Bone marrow (tissue), 2 donors: ENCODE results near the gene PEAK3.

Experiments used
- DNase-seq, 2 donors: peaks; one replicate each; lab custom pipeline; 2025; lab: John Stamatoyannopoulos, UW

The PEAK3 gene

DNA sequence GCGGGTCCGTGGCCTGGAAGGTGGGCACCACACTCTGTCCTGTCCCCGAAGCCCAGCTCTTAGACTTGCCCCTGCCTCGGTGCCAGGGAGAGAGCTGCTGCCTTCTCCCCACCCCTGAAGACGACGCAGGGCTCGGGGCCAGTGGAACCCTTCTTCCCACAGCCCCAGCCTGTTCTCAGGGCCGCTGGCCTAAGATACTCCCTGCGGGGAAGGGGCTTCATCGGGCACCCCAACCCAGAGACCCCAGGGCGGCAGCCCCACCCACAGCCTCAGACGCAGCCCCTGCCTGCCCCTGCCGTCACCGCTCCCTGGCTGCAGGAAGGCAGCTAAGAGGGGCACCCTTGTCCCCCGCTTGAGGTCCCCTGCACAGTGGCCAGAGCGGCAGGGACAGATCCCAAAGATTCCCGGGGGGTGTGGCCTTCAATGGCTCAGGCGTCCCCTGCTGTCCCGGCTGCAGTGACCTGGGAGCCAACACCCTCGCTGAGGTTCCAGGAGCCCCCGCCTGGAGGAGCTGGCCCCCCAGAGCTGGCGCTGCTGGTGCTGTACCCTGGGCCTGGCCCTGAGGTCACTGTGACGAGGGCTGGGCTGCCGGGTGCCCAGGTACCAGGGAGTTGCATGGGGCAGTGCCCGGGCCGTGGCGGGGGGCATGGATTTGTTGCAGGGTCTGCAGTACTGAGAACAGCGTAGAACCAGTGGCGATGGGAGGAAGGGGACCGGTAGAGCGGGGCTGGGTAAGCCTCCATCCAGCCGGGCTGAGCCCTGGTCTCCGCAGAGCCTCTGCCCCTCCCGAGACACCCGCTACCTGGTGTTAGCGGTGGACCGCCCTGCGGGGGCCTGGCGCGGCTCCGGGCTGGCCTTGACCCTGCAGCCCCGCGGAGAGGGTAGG, 31.9 kb downstream of the PEAK3 start:
- no peak for DNase-seq

- no peak for DNase-seq
Observed at GRCh38 chr19:2249010-2249866, 32.7 kb downstream of the PEAK3 start, which contains the start of gene AMH. TSS of gene AMH (plus strand) at chr19:2249323. CDS start at chr19:2249333, 10 bp downstream.

DNA sequence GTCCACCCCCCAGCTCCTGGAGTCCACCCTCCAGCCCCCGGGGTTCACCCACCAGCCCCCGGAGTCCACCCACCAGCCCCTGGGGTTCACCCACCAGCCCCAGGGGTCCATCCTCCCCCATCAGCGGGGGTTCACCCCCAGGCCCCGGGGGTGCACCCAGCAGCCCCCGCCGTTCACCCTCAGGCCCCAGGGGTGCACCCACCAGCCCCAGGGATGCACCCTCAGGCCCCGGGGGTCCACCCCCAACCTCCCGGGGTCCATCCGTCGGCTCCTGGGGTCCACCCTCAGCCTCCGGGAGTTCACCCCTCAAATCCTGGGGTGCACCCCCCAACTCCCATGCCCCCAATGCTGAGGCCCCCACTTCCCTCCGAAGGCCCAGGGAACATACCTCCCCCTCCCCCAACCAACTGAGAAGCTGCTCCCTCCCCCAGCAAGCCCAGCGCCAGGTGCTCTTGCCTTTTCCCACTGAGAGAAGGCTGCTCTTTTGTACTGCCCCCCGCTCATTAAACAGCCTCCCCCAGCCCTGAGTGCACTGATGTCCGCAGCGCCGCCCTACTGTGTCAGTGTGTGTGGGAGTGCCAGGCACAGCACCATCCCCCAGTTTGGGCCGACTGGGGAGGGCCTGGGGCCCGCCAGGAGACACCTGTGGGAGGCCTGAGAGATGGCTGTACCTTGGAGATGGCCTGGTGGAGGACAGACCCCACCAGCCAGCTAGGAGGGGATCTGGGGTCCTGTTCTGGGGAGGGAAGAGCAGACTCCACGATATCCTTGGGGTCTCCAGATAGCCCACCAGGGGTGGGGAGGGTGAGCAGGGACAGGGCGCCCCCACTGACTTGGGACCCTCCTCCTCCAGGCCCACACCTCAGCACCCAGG, 33.6 kb downstream of the PEAK3 start:
- DNase-seq: no peak

DNA sequence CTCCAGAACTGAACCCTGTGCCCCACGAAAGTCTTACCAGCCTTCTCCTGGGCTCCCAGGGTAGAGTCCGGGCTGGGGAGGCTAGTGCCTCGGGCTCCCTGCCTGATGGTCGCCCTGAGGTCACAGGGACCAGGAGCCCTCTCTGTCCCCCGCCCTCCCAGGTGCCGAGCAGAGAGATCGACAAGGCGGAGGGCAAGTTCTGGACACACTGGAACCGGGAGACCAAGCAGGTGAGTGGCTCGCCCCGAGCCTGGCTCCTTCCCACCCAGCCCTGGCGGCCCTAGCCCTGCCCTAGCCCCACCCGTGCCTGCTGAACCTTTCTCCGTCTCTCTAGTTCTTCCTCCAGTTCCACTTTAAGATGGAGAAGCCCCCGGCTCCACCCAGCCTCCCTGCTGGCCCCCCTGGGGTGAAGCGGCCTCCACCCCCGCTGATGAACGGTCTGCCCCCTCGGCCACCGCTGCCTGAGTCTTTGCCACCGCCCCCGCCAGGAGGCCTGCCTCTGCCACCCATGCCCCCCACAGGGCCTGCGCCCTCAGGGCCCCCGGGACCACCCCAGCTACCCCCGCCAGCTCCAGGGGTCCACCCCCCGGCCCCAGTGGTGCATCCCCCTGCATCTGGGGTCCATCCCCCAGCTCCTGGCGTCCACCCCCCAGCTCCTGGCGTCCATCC, 34.4 kb downstream of the PEAK3 start:
- DNase-seq: no peak

DNA sequence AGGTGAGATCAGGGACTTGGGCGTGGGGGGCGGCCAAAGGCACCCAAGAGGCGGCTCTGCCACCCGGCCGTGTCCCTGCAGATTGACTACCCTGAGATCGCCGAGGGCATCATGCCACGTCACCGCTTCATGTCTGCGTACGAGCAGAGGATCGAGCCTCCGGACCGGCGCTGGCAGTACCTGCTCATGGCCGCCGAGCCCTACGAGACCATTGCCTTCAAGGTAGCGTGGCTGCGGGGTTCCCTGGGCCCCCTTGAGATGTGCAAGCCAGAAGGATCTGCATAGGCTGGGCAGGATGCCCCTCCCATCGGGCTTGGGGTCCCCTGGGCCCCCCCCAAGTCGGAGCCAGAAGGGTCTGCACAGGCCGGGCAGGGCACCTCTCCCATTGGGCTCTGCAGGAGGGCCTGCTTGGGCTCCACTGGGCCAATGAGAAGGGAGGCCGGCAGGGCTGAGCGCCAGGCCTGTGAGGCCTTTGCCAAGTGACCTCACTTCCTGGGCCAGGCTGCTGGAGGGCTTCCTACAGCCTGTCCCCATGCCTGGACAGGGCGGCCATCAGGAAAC, 35.1 kb downstream of the PEAK3 start:
- no peak for DNase-seq

- no peak for DNase-seq
Observed at GRCh38 chr19:2246014-2246620, 35.9 kb downstream of the PEAK3 start.

GRCh38 chr19:2245273-2245672, 36.7 kb downstream of the PEAK3 start:
- no peak for DNase-seq

GRCh38 chr19:2244486-2244885, 37.5 kb downstream of the PEAK3 start:
- DNase-seq: no peak

- no peak for DNase-seq
Observed at GRCh38 chr19:2244125-2244411, 37.9 kb downstream of the PEAK3 start.

- no peak for DNase-seq
Observed at GRCh38 chr19:2243274-2244124, 38.5 kb downstream of the PEAK3 start.

DNA sequence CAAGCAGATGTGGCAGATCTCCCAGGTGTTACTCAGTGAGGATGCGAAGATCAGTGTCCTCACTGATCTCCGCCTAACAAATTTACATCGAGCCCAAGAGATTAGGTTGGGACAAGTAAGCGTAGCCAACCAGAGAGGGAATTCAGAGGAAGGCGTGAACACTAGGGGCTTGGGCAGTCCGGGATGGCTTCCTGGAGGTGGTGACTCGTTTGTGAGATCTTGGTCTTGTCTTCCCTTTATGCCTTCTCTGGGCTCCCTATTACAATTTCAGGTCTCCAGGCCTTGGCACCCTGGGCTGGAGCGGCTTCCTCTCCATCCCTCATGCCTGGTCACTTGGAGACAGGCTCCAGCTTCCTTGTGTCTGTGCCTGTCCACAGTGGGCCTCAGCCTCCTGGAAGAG, 39.2 kb downstream of the PEAK3 start:
- DNase-seq: no peak

GRCh38 chr19:2242092-2242537, 39.9 kb downstream of the PEAK3 start:
- no peak for DNase-seq

- no peak for DNase-seq
Observed at GRCh38 chr19:2240881-2241760, 40.9 kb downstream of the PEAK3 start.

DNA sequence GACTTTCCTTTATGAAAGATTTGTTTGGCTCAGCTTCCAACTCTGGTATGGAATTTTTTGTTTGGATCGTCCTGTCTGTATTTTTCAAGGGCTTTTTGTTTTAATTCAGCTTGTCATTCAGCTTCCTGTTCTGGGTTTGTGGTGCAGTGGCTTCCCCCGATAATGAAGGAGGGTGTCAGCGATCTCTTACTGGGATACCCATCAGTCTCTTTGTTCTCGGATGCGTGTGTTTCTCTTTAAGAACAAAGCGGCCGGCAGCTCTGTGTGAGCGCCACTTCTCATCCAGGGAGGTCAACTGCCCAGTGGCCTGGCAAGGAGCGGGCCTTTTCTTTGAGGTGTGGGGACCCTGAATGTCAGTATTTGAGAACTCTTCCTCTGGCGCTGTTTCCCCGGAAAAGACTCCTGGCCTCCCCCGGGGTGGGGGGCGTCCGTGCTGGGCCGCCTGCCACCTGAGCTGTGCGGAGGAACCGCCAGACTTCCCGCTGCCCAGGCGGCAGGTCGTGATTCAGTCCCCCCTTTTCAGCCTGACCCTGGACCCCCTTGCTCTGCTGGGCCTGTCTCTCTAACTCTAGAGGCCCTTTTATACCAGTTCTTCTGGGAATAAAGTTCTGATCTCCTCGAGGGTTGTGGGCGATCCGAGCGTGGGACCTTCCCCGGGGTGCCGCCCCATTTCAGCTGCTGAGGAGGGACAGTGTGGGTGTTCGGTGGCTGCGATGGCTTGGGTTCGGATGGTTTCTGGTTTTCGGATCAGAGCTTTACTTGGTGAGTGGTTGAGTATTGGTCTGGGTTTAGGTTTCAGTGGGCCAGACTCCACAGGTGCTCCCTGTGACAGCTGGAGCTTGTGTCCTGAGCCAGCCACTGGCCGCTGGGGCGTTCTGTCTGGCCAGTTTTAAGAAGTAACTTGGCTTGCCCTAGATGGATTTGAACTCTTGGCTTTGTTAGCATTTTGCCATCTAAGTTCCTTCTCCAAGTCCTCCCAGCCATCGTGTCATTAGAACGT, 41.9 kb downstream of the PEAK3 start:
- peak in 1 of 2 donors; percentile 32 for DNase-seq

DNA sequence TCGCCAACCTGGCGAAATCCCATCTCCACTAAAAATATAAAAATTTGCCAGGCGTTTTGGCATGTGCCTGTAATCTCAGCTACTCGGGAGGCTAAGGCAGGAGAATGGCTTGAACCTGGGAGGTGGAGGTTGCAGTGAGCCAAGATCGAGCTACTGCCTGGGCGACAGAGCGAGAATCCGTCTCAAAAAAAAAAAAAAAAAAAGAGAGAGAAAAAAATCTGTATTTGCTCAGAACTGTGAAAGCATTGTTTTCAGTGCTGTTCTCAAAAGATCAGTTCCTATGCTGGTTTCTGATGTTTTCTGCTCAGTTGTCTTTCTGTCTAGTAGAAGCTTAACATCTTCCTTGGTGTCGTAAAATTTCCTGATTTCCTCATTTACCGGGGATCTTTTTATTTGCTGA, 42.8 kb downstream of the PEAK3 start:
- no peak for DNase-seq

GRCh38 chr19:2237869-2238153, 44.2 kb downstream of the PEAK3 start:
- DNase-seq: no peak

DNA sequence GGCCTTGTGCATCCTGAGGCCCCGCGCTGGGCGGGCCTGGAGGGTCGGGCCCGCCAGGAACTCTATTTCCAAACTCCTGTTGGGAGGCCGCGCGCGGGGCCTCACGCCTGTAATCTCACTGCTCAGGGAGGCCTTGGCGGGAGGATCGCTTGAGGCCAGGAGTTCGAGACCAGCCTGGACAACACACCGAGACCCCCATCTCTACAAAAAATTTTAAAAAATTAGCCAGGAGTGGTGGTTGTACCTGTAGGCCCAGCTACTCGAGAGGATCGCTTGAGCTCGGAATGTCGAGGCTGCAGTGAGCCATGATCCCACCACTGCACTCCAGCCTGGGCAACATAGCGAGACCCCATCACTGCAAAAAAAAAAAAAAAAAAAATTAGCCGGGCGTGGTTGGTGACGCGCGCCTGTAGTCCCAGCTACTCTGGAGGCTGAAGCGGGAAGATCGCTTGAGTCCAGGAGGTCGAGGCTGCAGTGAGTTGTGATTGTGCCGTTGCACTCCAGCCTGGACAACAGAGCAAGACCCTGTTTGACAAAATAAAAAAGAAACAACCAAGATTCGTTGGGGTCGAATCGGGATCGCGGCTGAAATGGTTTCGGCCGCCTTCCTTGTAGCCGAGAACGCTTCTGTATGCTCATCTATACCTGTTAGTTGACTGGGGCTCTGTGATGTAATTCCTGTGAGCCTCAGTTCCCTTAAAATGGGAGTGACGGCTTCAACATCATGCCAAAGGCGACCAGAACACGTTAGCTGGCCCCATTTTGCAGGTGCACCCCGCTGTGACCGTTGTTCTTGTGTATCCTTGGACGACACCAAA, 44.7 kb downstream of the PEAK3 start:
- no peak for DNase-seq
